Suppressor macrophage (primary cell): ENCODE data around the gene PRMT9.

Experiments
- DNase-seq, 4 experiments: peaks; one replicate each; pipeline ENCODE4 v3.0.0-alpha.2; 2020 to 2022

PRMT9 gene

GRCh38 chr4:147678796-147679549 lies 5.0 kb downstream of the PRMT9 start:
- no peak for DNase-seq

GRCh38 chr4:147678106-147678505 lies 5.9 kb downstream of the PRMT9 start:
- DNase-seq, result no peak

- DNase-seq, result no peak
These were observed 9.5 kb downstream of the PRMT9 start for GRCh38 chr4:147674496-147674895.

- no peak for DNase-seq
These were observed 9.9 kb downstream of the PRMT9 start for GRCh38 chr4:147674073-147674472.

- DNase-seq, result no peak
These were observed 25.5 kb downstream of the PRMT9 start for GRCh38 chr4:147658501-147658900.

GRCh38 chr4:147655639-147656038 lies 28.3 kb downstream of the PRMT9 start:
- DNase-seq, result no peak

GRCh38 chr4:147651563-147651962 lies 32.4 kb downstream of the PRMT9 start:
- no peak for DNase-seq

GRCh38 chr4:147648656-147649055 lies 35.3 kb downstream of the PRMT9 start:
- DNase-seq, result no peak

- DNase-seq, result no peak
These were observed 38.9 kb downstream of the PRMT9 start for GRCh38 chr4:147645099-147645498.

GRCh38 chr4:147644471-147644870 lies 39.5 kb downstream of the PRMT9 start:
- no peak for DNase-seq

- no peak for DNase-seq
These were observed 40.3 kb downstream of the PRMT9 start for GRCh38 chr4:147643616-147644015.

- DNase-seq, result no peak
These were observed 43.6 kb downstream of the PRMT9 start for GRCh38 chr4:147640331-147640730.

- DNase-seq, result no peak
These were observed 44.6 kb downstream of the PRMT9 start for GRCh38 chr4:147639388-147639787.

- no peak for DNase-seq
These were observed 45.0 kb downstream of the PRMT9 start for GRCh38 chr4:147638942-147639341.

GRCh38 chr4:147638365-147638764 lies 45.6 kb downstream of the PRMT9 start:
- no peak for DNase-seq

GRCh38 chr4:147635348-147635747 lies 48.6 kb downstream of the PRMT9 start:
- DNase-seq, result no peak

- no peak for DNase-seq
These were observed 50.3 kb downstream of the PRMT9 start for GRCh38 chr4:147633643-147634042.

GRCh38 chr4:147633113-147633512 lies 50.9 kb downstream of the PRMT9 start:
- DNase-seq, result no peak

- no peak for DNase-seq
These were observed 53.9 kb downstream of the PRMT9 start for GRCh38 chr4:147629783-147630730.

- DNase-seq, result no peak
These were observed 55.5 kb downstream of the PRMT9 start for GRCh38 chr4:147628415-147628814.

GRCh38 chr4:147626903-147627302 lies 57.1 kb downstream of the PRMT9 start:
- DNase-seq, result no peak

GRCh38 chr4:147625733-147626132 lies 58.2 kb downstream of the PRMT9 start:
- DNase-seq, result no peak

- DNase-seq, result peak in 1 of 4 experiments; percentile 5
These were observed 63.6 kb downstream of the PRMT9 start for GRCh38 chr4:147620315-147620714.
